H1 (cell line): ENCODE measurements around the gene PEX16. TPM values are rescaled to one million over a fixed set of nuclear protein-coding genes. Genes with fewer than 3 reads are reported as not detected.

Experiments used
- GABPA ChIP-seq: IDR thresholded peaks from 2 replicates; pipeline ENCODE4 v1.6.1; 2011; ENCODE audit warnings: mild to moderate bottlenecking, low read length, moderate library complexity, borderline replicate concordance; ENCODE audit not compliant: insufficient read depth
- SAP30 ChIP-seq: fragments of 300-600 bp; sonication (generic); IDR thresholded peaks from 2 replicates; pipeline ENCODE4 v1.7.1; 2012; ENCODE audit warnings: low read length, moderate library complexity, mild to moderate bottlenecking, inconsistent platforms; ENCODE audit not compliant: insufficient read depth, insufficient replicate concordance
- SP1 ChIP-seq: IDR thresholded peaks from 2 replicates; pipeline ENCODE4 v1.6.1; 2011; ENCODE audit warnings: low read depth, low read length
- polyA plus RNA-seq, 7 experiments: library from polyadenylated mRNA; depleted of rRNA in 3 of 7; stranded (reverse) in 5 of 7; unstranded in 2 of 7; fragments of >200 nt in 5 of 7; fragments of 200-250 nt in 2 of 7; gene quantifications; 1 replicate in 5 of 7; 2 replicates in 1 of 7; 4 replicates in 1 of 7; pipeline versions ENCODE4 v1.2.1 to v1.2.3, GENCODE V29; 2011 to 2013; ENCODE audit warnings: missing spikeins in 2 of 7, mixed read lengths in 2 of 7
- total RNA-seq: library from RNA; stranded (reverse); fragmentation: NEBNext Ultra II Directional; extraction: Animal tissue kit (Norgen Biotek cat#: 25700); gene quantifications from 2 replicates; pipeline ENCODE4 v1.2.1, GENCODE V29; 2021

The PEX16 gene
- total and polyA plus RNA-seq, 2 of the 8 experiments (the other 6 are each of a cell fraction or from before 2014, with no cell fraction given): 29.2 to 36.0 TPM

DNA sequence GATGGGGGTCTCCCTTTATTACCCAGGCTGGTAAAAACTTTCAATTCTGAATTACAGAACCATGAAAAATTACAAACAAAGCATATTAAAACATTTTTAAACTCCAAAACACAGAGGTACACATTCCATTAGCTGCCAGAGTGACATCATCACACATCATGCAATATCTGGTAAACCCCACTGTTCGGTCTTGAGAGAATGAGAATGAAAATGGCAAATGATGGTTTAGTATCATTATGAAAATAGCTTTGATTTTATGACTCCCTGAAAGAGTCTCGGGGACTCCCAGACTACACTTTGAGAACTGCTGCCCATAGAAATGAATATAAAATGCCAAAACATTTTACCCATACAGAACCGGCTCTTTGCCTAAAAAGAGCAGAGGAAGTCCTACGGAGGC is 23.6 kb upstream of the PEX16 start (continued):
- TF ChIP-seq SP1 (no peak), GABPA (no peak), SAP30 (no peak)
- TF ChIP-seq, all 59 proteins: peak for 0
